NCI-H2196 (cell line): ENCODE data around the gene TJP3.

Source experiments
- DNase-seq: peaks from one replicate; lab custom pipeline; 2025; ENCODE audit not compliant: unreplicated experiment; lab: John Stamatoyannopoulos, UW

TJP3 gene

GRCh38 chr19:3670796-3671679, 37.1 kb upstream of the TJP3 start:
- no peak for DNase-seq

DNA sequence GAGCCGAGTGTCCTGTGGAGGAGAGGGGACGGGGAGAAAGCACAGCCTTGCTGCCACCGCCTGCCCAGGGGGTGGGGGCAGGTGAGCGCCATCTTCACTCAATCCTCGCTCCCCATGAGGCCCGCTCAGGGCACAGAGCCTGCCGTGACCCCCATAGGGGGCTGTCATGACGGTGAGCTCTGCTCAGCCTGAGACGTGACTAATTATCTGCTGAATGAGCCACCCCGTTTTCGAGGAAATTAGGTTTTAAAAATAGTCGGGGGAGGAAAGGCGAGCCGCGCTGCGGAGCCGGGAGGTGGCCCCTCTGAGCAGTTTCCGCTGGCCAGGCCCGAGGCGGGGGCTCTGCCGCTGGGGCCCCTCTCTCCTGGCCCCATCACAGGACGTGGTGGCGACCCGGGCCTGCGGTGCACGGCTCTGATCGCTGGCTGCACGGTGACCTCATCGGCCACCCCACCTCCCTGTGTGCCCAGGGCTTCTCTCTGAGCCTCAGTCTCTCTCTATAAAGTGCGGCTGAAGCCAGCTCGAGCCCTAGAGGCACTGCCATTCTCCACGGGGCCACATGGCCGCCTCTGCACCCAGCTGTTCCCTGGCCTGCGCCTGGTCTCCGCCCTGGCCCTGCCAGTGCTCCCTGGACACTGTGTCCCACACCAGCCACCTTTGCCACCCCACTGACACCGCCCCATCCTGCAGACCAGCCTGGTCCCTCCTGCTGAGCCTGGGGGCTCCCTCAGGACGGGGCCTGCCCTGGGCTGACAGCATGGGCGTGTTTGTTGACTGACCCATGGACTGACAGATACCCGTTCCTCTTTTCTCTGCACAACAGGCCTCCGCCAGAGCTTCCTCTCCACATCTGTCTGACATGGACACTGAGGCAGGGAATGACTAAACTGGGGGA, 36.3 kb upstream of the TJP3 start:
- DNase-seq = no peak

DNA sequence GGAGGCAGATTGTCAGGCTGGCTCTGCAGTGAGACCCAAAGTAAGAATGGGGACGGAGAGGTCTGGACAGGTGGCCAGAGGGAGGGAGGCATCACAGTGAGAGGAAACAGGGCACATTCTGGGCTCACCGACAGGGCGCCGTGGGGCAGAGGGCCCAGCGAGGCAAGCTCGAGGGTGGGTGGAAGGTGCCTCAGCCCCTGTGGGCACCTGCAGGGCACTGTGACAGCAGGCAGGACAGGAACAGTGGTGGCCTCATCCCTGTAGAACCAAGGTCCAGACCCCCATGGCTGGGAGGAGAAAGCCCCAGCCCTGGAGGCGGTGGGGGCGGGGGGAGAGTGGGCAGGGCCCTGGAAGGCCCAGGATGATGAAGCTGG, 35.6 kb upstream of the TJP3 start:
- no peak for DNase-seq

DNA sequence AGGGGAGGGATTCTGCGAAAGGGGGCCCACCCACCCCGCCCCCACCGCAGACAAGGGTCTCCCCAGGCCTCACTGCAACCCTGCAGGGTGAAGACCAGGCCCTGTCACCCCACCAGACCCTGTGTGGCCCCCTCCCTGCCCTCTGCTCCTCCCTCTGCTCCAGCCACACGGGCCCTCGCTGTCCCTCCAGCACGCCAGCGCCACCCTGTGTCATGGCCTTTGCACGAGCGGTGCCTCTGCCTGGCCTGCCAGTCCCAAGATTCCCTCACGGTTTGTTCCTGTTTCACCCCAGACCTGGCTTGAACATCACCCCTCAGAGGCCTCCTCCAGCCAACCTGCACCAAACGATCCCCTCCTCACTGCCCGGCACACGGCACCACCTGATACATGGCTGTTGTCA, 35.2 kb upstream of the TJP3 start:
- DNase-seq = no peak

DNA sequence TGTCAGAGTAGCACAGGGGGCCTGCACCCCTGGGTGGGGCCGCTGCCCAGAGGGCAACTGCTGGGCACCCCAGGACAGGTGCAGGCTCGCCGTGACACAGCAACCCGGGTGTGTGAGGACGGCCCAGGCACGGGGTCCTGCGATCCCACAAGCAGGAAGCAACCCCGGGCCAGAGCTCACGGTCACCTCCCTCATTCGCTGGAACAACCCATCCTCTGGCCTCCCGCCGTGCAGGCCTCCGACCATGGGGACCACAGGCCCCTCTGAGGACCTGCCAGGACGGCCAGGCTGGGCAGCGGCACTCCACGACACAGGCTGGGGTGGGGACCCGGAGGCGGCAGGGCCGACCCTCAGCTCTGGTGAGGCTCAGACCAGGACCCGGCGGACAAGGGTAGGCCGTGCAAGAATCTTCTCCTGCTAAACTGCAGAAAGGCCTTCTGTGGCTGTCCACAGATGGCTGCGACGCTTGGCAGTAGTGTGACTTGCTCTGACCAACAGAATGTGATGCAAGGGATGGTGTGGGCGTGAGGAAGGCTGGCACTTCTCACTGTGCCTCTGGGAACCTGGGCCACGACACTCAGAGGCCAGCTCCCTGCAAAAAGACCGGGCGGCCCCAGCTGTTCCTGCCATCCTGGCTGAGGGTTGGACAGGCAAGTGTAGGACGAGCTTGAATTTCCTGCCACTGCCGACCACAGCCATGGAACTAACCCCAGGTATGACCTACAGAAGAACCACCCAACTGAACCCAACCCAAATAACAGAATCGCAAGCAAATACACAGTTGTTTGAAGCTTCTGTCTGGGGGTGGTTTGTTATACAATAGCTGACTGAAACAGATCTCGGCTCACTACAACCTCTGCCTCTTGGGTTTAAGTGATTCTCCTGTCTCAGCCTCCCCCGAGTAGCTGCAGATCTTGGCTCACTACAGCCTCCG, 34.4 kb upstream of the TJP3 start:
- DNase-seq = no peak

DNA sequence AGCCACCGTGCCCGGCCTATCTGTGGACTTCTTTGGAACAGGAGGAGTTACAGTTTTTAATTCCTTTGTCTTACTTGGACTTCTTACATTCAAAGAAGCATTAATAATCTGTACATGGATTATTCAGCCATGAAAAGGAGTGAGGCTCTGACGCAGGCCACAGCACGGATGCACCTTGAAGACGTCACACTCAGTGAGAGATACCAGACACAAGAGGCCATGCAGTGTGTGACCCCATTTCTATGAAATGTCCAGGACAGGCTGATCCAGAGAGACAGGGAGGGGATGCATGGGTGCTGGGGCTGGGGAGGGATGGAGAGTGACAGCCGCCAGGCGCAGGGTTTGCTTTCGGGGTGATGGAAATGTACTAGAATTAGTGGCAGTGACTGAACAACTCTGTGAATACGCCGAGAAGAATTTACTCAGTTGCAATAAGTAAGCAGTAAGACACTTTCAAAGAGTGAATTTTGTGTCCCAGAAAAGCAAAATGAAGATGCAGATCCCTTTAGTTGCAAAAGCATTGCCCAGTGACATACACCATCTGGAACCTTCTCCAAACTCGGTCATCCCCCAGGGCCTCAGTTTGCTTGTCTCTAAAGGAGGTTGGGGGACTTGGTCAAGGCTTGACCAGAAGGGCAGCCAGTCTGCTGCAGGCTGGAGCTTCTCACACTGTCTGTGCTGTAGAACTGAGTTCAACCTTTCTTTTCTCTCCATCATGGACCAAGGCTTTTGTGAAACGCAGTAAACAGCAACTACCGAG, 33.2 kb upstream of the TJP3 start:
- no peak for DNase-seq

DNA sequence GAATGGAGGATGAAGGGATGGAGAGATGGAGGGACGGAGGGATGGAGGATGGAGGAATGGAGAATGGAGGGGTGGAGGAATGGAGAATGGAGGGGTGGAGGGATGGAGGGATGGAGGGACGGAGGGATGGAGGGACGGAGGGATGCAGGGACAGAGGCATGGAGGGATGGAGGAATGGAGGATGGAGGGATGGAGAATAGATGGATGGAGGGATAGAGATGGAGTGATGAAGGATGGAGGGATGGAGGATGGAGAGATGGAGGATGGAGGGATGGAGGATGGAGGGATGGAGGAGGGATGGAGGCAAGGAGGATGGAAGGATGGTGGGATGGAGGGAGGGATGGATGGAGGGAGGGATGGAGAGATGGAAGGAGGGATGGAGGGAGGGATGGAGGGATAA, 30.0 kb upstream of the TJP3 start:
- DNase-seq = no peak

GRCh38 chr19:3679138-3679537, 29.0 kb upstream of the TJP3 start:
- no peak for DNase-seq

- DNase-seq = no peak
Measured at GRCh38 chr19:3679581-3679980, 28.6 kb upstream of the TJP3 start.

- DNase-seq = no peak
Measured at GRCh38 chr19:3680939-3681338, 27.2 kb upstream of the TJP3 start.

GRCh38 chr19:3682286-3682685, 25.9 kb upstream of the TJP3 start:
- no peak for DNase-seq

DNA sequence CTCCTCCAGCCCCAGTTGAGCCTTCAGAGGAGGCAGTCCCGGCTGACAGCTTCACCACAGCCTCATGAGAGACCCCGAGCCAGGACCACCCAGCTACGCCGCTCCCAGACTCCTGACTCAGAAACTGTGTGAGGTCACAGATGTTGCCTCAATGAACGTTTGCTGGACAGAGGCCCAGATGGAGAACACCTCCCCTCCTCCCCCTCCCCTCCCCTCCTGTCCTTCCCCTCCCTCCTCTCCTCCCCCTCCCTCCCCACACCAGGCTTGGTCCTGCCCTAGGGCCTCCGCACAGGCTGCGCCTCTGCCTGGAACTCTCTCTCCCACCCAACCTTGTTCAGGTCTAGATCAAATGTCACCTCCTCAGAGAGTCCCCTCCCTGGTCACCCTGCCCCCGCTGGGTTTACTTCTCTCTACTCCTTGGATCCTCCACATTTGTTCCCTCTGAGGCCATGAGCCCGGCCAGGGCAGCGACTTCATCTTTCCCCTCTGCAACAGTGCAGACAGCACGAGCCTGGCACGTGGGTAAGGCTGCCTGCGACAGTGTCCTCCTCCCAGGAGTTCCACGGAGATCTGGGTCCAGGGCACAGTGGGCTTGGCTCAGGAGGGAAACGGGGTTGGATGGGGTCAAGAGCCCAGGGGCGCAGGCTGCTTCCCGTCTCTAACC, 25.3 kb upstream of the TJP3 start:
- no peak for DNase-seq

DNA sequence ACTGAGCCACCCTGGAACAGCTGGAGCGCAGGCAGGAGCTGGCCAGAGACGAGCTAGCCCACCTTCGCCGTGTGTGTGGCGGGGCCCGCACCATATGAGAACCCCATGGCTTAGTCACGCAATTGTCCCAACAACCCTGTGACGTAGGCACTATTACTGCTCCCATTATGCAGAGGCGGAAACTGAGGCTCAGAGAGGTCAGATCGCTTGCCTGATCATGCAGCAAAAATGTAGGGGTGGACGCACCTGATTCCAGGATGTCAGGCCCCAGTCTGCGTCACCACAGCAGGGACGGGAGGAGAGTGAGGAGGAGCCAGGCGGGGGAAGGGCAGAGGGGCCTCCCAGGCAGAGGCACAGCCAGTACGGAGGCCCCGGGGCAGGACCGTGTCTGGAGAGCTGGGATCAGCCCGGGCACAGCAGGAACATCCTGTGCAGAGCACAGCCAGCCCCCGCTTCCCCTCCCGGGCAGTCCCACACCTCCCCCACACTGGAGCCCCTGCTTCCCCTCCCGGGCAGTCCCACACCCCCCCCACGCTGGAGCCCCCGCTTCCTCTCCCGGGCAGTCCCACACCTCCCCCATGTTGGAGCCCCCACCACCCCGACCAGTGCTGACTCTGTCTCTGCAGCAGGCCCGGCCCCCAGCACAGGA, 24.7 kb upstream of the TJP3 start:
- DNase-seq = no peak

DNA sequence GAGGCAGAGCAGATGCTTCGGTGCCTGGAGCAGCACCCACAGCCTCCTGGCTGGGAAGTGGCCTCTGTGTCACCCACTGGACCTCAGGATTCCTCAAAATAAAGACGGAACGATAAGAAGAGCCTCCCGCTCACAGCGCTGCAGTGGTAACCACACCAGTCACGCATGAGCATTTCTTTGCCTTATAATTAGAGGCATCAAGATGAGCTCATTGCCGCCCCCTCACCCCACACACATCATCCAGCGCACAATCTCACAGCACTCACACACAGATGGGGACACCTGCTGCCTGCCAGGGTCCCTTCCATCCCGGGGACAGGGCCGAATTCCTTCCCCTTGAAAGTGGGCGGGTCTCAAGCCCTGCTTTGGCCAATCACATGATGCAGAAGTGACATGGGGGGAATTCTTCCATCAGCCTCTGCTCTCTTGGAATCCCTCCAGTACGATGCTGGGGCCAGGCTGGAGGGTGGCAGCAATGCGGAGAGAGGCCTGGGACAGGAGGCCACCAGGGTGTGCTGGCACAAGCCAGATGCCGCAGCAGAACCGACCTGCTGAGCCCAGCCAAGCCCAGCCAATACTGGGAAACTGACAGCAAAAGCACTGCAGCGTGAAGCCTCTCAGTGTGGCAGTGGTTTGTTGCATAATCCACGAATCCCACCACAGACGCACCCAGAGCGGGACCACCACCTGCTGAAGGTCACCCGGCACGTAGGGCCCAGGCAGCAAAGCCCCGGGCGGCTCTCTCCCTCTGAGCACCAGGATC, 23.9 kb upstream of the TJP3 start:
- DNase-seq = no peak

- no peak for DNase-seq
Measured at GRCh38 chr19:3684817-3685410, 23.3 kb upstream of the TJP3 start.

DNA sequence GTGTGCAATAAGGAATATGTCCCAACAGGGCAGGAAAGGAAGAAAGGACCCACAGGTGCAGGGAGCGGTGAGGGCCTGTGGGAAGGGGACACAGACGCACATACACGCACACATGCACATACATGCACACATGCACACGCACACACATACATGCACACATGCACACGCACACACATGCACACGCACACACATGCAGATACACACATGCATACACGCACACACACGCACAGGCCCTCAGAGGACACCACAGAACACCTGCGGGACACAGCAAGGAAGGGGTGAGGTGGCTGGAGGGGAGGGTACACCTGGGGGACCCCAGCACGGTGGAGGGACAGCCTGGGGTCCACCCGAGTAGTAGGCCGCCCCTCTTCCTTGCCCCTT, 20.8 kb upstream of the TJP3 start:
- DNase-seq = no peak

DNA sequence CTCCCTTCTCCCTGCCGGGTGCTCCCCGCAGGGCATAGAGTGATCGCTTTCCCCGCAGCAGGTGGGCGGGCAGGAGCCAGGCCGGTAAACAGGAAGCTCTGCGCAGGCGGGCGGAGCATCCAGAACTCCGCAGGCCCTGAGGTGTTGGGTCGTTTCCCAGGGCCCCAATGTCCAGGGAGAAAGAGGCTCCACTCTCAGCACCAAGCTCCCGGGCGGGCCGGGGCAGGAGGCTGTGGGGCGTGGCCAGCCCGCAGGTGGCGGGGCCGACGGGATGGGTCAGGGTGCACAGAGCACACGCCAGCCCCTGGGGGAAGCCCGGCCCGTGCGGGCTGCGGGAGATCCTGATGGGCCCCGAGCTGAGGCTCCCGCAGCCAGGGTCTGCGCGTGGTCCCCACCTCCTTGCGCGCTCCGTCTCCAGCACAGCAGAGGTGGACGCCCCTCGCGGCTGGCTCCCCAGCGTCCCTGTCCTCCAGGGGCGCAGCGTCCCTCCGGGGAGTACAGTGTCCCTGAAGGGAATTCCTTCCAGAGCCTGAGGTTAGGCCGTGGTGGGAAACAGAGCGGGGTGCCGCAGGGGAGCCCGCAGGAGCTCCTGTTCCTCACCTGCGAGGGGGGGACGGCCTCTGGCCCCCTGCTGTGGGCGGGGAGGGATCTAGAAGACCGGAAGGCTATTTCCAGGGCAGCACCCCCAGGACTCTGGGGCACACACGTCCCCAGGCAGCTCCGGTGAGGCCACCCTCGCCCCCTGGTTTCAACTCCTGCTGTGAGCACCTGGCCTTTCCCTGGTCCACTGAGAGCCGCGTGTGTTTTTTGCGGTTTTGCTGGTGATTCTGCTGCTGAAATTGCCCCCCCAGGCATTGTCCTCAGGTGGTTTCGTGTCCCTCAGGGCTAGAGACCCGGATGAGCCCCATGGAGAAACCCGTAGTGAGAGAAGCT, 20.1 kb upstream of the TJP3 start:
- no peak for DNase-seq
